Astrocyte (in vitro differentiated cells and primary cell): Measurements from ENCODE around the gene PRKCH. TPM values are rescaled to one million over a fixed set of nuclear protein-coding genes. Genes with fewer than 3 reads are reported as not detected.

Source experiments
- DNase-seq: peaks from one replicate; pipeline ENCODE4 v3.0.0-alpha.2; 2010; ENCODE audit warnings: low read depth
- FAIRE-seq: peaks from 2 replicates; lab custom pipeline; 2011; peaks lifted over from hg19 to GRCh38; lab: Jason Lieb, UNC
- H2AFZ ChIP-seq: 2 replicates; pipeline ENCODE4 v1.6.0; 2012; ENCODE audit warnings: low read depth, low read length, inconsistent platforms
- H3K27ac ChIP-seq: 2 replicates; pipeline ENCODE4 v1.5.1; 2011; ENCODE audit warnings: low read depth, low read length, inconsistent platforms
- H3K27me3 ChIP-seq: 2 replicates; pipeline ENCODE4 v1.6.0; 2011; ENCODE audit warnings: low read length, inconsistent platforms; ENCODE audit not compliant: insufficient read depth
- H3K36me3 ChIP-seq: 2 replicates; pipeline ENCODE4 v1.5.1; 2011; ENCODE audit warnings: low read length, inconsistent platforms; ENCODE audit not compliant: insufficient read depth
- H3K4me1 ChIP-seq: 2 replicates; pipeline ENCODE4 v1.5.1; 2011; ENCODE audit warnings: low read length, inconsistent platforms; ENCODE audit not compliant: insufficient read depth
- H3K4me2 ChIP-seq: 2 replicates; pipeline ENCODE4 v1.6.0; 2012; ENCODE audit warnings: low read length, inconsistent platforms
- H3K4me3 ChIP-seq: 2 replicates; pipeline ENCODE4 v1.5.1; 2011; ENCODE audit warnings: low read depth, mild to moderate bottlenecking, low read length, inconsistent platforms; ENCODE audit not compliant: insufficient read depth
- H3K79me2 ChIP-seq: 2 replicates; pipeline ENCODE4 v1.6.0; 2012; ENCODE audit warnings: mild to moderate bottlenecking, low read length, inconsistent platforms; ENCODE audit not compliant: insufficient read depth
- H3K9ac ChIP-seq: 2 replicates; pipeline ENCODE4 v1.6.0; 2012; ENCODE audit warnings: mild to moderate bottlenecking, low read length, inconsistent platforms
- H3K9me3 ChIP-seq: 2 replicates; pipeline ENCODE4 v1.5.1; 2012; ENCODE audit warnings: low read depth, mild to moderate bottlenecking, low read length, inconsistent platforms; ENCODE audit not compliant: insufficient read depth
- H4K20me1 ChIP-seq: 2 replicates; pipeline ENCODE4 v1.6.0; 2012; ENCODE audit warnings: low read length, inconsistent platforms; ENCODE audit not compliant: insufficient read depth
- H3K27ac Mint-ChIP-seq: one replicate; pipeline ENCODE4 v1.8.0; 2021; ENCODE audit warnings: mild to moderate bottlenecking, mixed read lengths; ENCODE audit not compliant: unreplicated experiment
- H3K27me3 Mint-ChIP-seq: one replicate; pipeline ENCODE4 v1.8.0; 2021; ENCODE audit warnings: low read depth, mixed read lengths; ENCODE audit not compliant: unreplicated experiment
- H3K36me3 Mint-ChIP-seq: one replicate; pipeline ENCODE4 v1.8.0; 2021; ENCODE audit warnings: low read depth, mixed read lengths; ENCODE audit not compliant: unreplicated experiment
- H3K4me1 Mint-ChIP-seq: one replicate; pipeline ENCODE4 v1.8.0; 2021; ENCODE audit warnings: low read depth, mixed read lengths; ENCODE audit not compliant: unreplicated experiment
- H3K4me3 Mint-ChIP-seq: one replicate; pipeline ENCODE4 v1.8.0; 2021; ENCODE audit warnings: mild to moderate bottlenecking, moderate library complexity, mixed read lengths; ENCODE audit not compliant: unreplicated experiment
- H3K9me3 Mint-ChIP-seq: one replicate; pipeline ENCODE4 v1.8.0; 2021; ENCODE audit warnings: mild to moderate bottlenecking, mixed read lengths; ENCODE audit not compliant: unreplicated experiment
- CTCF ChIP-seq: IDR thresholded peaks from 2 replicates; pipeline ENCODE4 v1.5.1; 2011; ENCODE audit warnings: low read depth, mild to moderate bottlenecking, inconsistent platforms, low read length, moderate library complexity; ENCODE audit not compliant: insufficient read depth
- EZH2 ChIP-seq: IDR thresholded peaks from 2 replicates; pipeline ENCODE4 v1.6.1; 2012; ENCODE audit warnings: mild to moderate bottlenecking, low read length, inconsistent platforms; ENCODE audit not compliant: insufficient read depth
- total RNA-seq: library from RNA; stranded (reverse); gene quantifications from 2 replicates; pipeline ENCODE4 v1.2.1, GENCODE V29; 2021

PRKCH gene
- total RNA-seq, 1 donor from 2014 or later, result 6.0 TPM

DNA sequence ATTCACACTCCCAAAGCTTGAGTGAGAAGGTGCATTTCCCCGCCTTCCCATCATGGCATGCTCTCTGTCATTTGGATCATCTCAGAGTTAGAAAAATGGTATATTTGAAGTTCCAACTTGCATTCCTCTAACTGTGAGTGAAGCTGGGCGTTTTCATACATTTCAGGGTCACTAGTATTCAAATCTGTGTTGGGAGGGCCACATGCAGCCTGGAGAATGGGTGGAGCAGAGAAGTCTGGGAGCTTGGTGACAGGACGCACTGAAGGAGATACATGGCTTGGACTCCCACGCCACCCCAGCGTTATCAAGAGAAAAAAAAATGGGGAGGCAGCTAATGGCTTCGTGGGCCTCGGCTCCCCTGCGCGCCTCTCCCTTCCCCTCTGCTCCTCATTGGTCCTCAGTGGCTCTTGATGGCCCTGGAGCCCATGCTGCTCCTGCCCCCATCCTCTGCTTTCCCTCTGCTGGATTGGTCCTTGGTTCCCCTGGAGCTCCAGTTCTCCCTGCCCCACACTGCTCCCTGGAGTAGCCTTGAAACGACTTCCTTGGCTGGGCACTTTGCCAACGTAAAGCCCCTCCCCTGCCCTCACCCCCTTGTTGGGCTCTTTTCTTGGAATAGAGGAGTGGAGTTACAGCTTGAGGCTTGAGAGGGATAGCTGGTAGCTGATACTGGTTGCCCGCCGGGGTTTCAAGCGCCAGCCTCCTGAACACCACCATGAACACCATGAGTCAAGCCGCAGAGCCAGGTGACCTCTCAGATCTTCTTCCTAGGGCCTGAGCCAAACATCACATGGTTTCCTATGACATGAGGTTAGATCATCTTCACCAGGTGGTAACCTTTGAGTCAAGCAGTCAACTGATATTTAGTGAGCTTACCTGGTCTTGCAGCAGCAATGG is 139.6 kb downstream of the PRKCH start:
- Histone ChIP-seq H3K4me3 (no peak overlapping the region), H3K4me1 (peaks cover 18% of the 10 kb centered on the region), H4K20me1 (no peaks in the 10 kb centered on the region), H3K27me3 (peaks cover 5% of the 10 kb centered on the region), H3K9ac (no peak overlapping the region), H3K79me2 (no peaks in the 10 kb centered on the region), H3K36me3 (no peaks in the 10 kb centered on the region), H3K9me3 (no peaks in the 10 kb centered on the region), H2AFZ (no peak overlapping the region), H3K27ac (no peak overlapping the region), H3K4me2 (no peak overlapping the region)
- peaks cover 14% of the 10 kb centered on the region for H3K4me1 Mint-ChIP-seq
- FAIRE-seq, result no peak
- TF ChIP-seq CTCF (no peak), EZH2 (no peak)
- peaks cover 1% of the 10 kb centered on the region for H3K9me3 Mint-ChIP-seq
- peaks cover 5% of the 10 kb centered on the region for H3K27me3 Mint-ChIP-seq
- no peak for DNase-seq
- no peaks in the 10 kb centered on the region for H3K36me3 Mint-ChIP-seq
- no peak overlapping the region for H3K27ac Mint-ChIP-seq
- no peak overlapping the region for H3K4me3 Mint-ChIP-seq

GRCh38 chr14:61461808-61462275 is 140.5 kb downstream of the PRKCH start:
- Histone ChIP-seq H3K4me2 (peak overlapping the region; percentile 69), H2AFZ (no peak overlapping the region), H3K4me3 (no peak overlapping the region), H3K4me1 (peaks cover 27% of the 10 kb centered on the region), H3K36me3 (no peaks in the 10 kb centered on the region), H3K9ac (peak overlapping the region; percentile 38), H3K9me3 (no peaks in the 10 kb centered on the region), H3K27me3 (peaks cover 5% of the 10 kb centered on the region), H3K79me2 (no peaks in the 10 kb centered on the region), H4K20me1 (no peaks in the 10 kb centered on the region), H3K27ac (peak overlapping the region; percentile 3)
- Mint-ChIP-seq H3K4me1 (peaks cover 19% of the 10 kb centered on the region), H3K27me3 (peaks cover 5% of the 10 kb centered on the region), H3K27ac (peak overlapping the region; percentile 60), H3K36me3 (no peaks in the 10 kb centered on the region), H3K9me3 (peaks cover 1% of the 10 kb centered on the region), H3K4me3 (no peak overlapping the region)
- FAIRE-seq, result peak; percentile 60
- peak; percentile 73 for TF ChIP-seq CTCF
- TF ChIP-seq EZH2, result no peak
- DNase-seq, result peak; percentile 52
